NCI-H1417 treated with DMSO at 0.1 percent for 48 hours (cell line): ENCODE data around the gene GAL3ST1.

ENCODE experiments used
- DNase-seq: peaks from one replicate; lab custom pipeline; 2025; lab: John Stamatoyannopoulos, UW

Gene GAL3ST1

DNA sequence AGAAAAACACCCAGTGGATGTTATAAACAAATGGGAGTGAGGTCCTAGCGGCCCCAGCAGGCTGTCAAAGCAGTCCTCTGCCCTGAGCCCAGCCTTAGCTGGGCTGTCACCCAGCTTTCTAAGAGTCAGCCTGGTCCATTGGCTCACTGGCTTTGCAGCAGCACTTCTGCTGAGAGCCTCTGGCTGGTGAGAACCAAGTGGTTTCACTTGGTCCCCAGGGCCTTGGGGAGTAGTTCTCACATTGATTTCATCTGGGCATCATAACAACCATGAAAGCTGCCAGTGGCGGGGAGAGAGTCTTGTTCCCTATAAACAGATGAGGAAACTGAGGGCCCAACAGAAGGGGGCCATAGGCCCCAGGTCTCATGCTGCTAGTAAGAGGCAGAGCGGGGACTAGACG is 39.3 kb downstream of the GAL3ST1 start:
- no peak for DNase-seq

DNA sequence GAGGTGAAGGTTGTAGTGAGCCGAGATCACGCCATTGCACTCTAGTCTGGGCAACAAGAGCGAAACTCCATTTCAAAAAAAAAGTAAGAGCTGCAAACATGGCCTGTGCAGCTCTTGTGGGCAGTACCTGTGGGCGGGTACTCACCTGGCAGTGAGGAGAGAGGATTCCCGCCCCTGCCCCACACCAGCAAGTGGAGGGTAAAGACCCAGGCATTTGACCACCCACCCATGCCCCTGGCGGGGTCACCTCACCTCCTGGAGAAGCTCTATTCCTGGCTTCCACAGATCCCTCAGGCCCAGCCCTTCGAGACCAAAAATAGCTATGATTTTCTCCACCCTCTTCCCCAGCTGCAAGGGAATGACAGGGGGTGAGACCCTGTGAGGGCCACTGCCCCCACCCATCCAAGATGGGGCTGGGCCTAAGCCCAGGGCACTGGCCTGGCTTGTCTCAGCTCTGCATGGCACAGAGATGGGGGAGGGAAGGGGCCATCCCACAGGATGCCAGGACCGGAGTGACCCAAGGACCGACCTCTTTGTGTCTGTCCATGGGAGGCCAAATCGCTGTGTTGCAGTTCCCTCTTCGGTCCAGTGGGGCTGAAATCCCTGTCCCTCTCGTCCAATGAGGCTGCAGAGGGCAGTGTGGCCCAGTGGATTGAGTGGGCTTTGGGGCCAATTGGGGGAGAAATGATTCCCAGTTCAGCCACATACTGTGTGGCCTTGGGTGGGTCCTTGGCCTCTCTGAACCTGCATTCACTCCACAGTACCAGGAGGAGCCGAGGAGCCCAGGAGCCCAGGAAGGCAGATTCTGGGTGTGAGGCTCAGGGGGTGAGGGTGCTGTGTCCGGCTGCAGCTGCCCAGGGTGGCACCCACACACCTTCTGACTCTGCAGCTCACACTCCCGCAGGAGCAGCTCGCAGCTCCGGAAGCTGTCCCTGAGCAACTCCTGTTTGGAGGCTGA is 42.5 kb downstream of the GAL3ST1 start:
- no peak for DNase-seq

DNA sequence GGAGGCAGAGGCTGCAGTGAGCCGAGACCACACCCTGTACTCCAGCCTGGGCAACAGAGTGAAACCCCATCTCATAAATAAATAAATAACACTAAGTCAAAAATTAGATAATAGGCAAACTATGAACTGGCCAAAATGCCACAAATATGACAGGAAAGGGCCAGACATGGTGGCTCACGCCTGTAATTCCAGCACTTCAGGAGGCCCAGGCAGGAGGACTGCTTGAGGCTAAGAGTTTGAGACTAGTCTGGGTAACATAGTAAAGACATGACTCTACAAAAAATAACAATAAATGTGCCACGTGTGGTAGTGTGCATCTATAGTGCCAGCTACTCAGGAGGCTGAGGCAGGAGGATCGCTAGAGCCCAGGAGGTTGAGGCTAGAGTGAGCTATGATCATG is 47.8 kb downstream of the GAL3ST1 start:
- no peak for DNase-seq

DNA sequence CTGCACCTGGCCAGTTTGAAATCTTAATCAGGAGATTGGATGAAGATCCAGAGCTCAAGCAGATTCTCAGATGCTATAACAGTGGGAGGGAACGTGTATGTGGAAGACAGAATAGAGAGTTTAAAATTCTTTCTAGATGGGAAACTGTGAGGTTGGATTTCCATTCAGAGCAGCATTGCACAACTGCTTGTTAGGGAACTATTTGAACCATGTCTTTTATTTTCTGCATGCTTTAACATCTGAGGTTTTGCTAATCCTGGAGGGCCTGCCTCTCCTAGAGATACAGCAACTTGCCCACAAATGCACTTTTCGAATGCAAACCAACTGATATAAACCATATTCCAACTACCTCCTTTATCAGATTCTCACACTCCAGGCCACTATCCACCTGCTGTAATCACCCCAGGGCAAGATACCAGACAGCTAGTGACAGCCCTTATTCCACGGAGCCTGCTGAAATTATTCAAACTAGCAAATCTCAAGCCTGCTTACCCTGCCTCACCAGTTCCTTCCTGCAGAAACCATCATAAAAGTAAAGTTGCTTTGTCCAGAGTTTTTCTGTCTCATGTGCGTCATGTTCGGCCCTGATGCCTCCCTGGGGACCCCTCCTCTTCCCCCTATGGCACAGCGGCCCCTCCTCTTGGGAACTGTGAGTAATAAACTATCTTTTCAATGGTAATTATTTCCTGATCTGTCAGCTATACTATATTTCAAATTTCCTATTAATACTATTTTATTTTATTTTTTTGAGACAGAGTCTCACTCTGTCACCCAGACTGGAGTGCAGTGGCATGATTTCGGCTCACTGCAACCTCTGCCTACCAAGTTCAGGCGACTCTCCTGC is 50.6 kb downstream of the GAL3ST1 start:
- DNase-seq, result no peak

DNA sequence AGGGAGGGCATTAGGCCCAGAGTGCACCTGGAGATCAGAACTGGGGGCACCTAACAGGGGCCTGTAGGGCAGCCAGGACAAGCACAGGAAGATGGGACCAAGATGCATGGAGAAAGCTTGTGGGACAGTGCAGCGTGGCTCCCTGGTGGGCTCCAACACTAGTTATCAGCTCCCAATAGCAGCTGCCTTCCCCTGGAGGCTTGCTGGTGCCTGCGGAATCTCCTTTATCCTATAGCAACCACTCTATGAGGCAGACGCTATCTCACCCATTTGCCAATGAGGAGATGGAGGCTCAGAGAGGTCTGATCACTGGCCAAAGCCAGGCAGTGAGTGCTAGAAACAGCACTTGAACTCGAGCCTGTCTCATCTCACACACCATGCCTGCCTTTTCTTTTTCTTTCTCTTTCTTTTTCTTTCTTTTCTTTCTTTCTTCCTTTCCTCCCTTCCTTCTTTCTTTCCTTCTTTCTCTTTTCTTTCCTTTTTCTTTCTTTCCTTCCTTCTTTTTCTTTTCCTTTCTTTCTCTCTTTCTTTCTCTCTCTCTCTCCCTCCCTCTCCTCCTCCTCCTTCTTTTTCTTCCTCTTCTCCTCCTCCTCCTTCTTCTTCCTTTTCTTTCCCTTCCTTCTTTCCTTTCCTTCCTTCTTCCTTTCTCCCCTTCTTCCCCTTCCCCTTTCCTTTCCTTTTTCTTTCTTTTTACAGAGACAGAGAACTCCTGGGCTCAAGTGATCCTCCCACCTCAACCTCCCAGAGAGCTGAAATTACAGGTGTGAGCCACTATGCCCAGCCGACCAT is 52.9 kb downstream of the GAL3ST1 start:
- DNase-seq, result no peak

DNA sequence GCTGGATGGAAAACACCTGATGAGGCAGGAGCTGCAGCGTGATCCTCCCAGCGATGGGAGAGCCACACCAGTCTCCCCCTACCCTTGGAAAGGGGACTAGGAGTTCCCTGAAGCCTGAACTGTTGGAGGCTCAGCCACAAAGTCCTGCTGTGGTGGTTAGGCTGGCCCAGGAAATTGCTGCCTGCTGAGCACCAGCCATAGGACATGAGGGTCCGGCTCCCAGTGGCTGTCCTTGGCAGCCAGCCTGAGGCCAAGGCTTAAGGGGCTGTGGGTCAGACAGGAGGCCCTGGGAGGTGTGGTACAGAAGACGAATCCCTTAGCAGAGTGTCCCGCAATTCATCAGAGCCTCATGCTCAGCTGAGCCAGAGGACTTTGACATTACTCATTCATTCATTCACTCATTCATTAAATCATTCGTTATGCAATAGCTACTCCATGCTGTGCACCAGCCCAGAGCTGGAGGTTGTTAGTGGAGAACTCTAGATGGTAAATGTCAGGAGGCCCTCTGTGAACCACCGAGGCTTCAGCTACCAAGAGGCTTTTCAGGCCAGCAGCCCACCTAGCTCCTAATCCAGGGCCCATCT is 54.5 kb downstream of the GAL3ST1 start:
- no peak for DNase-seq

DNA sequence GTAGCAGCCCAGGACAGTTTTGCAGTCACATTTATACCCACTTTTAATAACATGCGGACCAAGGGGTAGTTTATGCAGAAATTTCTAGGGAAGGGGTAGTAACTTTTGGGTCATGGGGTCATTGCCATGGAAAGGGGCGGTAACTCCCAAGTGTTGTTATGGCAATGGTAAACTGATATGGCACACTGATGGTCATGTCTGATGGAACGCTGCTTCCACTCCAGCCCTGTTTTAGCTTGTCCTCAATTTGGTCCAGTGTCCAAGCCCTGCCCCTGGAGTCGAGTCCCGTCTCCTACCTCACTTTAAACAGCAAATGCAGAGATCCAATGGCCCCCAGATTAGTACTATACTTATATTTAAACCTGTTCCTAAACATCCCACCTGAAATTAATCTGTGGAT is 57.7 kb downstream of the GAL3ST1 start:
- DNase-seq, result no peak

DNA sequence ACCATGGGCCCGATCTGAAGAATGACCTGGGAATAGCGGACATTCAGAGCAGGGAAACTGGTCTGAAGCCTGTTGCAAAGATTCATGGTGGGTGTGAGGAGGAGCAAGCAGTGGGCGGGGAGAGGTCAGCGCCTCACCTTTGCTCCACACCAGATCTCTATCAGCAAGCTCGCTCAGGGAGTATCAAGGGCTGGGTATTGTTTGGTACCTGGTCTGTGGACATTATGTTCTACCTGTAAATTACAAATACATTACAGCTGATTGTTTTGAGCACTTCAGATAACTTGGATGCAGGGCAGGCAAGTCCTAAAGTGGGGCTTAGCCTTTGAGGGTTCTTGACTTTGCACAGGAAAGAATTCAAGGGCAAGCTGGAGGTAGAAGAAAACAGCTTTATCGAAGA is 58.2 kb downstream of the GAL3ST1 start:
- DNase-seq, result no peak

DNA sequence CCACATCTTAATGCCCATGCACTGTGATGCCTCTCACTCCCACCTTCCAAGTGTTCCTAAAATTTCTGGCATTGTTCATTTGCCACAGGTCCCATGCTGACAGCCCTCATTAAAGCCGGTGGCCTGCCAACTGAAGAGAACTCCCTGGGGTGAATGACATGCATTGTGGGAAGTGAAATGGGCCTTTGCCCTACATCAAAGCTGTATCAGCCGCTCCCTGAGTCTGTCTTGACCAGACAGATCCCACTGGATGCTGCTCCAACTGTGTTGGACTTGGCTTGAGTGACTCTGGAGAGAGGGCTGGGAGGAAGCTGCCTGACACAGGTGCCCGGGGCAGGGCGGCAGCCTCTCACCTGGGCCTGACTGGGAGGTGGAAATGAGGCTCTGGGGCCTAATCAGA is 60.2 kb downstream of the GAL3ST1 start:
- no peak for DNase-seq

DNA sequence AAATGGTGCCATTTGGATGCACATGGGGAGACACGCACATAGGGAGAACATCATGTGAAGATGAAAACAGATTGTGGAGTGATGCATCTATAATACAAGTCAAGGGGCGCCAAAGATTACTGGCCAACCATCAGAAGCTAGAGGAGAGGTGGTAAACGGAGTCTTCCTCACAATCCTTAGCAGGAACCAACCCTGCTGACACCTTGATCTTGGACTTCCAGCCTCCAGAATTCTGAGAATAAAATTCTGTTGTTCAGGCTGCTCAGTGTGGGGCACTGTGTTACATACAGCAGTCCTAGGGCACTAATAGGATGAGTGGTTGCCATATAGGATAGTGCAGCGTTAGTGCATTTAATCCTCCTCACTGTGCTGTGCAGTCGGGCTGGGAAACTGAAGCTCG is 61.0 kb downstream of the GAL3ST1 start:
- no peak for DNase-seq

DNA sequence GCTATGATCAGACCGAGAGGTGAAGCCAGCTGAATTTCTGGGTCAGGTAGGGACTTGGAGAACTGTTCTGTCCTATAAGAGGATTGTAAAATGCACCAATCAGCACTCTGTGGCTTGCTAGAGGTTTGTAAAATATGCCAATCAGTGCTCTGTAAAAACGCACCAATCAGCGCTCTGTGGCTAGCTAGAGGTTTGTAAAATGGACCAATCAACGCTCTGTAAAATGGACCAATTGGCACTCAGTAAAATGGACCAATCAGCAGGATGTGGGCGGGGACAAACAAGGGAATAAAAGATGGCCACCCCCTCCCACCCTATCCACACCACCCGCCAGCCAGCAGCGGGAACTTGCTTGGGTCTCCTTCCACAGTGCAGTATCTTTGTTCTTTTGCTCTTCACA is 62.6 kb downstream of the GAL3ST1 start:
- DNase-seq, result no peak

DNA sequence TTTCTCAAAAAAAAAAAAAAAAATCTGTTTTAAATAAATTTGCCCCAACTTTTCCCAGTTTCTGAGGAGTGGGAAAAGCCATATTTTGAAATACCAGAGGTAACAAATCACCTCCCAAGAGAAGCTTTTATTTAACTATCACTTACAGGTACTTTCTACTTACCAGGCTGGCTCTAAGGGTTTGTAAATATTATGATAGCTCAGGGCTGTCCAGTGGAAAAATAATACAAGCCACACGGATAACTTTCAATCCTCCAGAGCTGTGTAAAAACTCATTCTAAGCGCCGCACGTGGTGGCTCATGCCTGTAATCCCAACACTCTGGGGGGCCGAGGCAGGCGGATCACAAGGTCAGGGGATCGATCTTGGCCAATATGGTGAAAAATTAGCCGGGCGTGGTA is 63.4 kb downstream of the GAL3ST1 start:
- DNase-seq, result no peak

DNA sequence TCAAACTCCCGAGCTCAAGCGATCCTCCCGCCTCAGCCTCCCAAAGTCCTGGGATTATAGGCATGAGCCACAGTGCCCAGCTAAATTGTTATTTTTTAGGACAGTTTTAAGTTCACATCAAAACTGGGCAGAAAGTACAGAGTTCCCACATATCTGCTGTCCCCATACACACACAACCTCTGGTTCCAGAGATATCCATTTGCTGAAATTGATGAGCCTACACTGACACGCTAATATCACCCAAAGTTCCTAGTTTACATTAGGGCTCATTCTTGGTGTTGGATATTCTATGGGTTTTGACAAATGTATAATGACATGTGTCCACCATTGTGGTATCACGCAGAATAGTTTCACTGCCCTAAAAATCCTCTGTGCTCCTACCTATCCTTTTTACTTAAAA is 66.2 kb downstream of the GAL3ST1 start:
- no peak for DNase-seq

DNA sequence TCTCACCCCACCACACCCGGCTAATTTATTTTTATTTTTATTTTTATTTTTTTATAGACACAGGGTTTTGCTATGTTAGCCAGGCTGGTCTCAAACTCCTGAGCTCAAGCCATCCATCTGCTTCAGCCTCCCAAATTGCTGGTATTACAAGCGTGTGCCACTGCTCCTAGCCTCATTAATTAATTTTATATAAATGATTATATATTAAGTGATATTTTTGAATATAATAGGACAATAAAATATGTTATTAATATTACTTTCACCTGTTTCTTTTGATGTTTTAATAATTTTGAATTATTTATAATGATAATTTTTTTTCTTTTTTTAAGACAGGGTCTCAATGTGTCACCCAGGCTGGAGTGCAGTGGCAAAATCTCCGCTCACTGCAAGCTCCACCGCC is 66.8 kb downstream of the GAL3ST1 start:
- no peak for DNase-seq

DNA sequence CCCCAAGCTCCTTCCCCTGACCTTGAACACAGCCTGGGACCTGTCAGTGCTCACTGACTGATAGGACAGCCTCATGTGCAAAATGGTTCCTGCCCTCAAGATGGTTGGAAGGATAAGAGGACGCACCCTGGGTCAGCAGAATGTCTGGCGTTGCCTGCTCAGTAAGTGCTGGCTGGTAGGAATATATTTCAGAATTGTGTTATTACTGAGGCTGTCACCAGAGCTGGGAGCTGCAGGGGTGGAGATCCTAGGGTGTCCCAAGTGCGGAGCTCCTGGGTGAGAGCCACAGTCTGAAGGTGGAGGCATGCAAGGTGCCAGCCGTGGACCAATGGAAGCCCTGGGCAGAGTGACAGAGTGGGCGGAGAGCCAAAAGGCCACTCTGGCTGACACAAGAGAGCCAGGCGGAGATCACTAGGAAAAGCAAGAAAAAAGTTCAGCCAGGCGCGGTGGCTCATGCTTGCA is 67.9 kb downstream of the GAL3ST1 start:
- no peak for DNase-seq
